K562 (cell line): ENCODE data around the gene TM4SF20. TPM values are rescaled to one million over a fixed set of nuclear protein-coding genes. Genes with fewer than 3 reads are reported as not detected.

ENCODE experiments used
- ARID1B ChIP-seq: fragments of 450-650 bp; IDR thresholded peaks from 2 replicates; pipeline ENCODE4 v1.6.1; 2016; ENCODE audit warnings: antibody characterized with exemption, mild to moderate bottlenecking, inconsistent platforms
- DACH1 ChIP-seq: fragments of 450-650 bp; IDR thresholded peaks from 2 replicates; pipeline ENCODE4 v1.6.1; 2018; ENCODE audit not compliant: partially characterized antibody
- EZH2 ChIP-seq: IDR thresholded peaks from 2 replicates; pipeline ENCODE4 v1.6.1; 2012; ENCODE audit warnings: low read depth, mild to moderate bottlenecking, inconsistent platforms, low read length, borderline replicate concordance
- FOXP1 ChIP-seq: sonication (generic); formaldehyde crosslinking; IDR thresholded peaks from 2 replicates; pipeline ENCODE4 v1.8.0; 2022; ENCODE audit warnings: mild to moderate bottlenecking, missing genetic modification reagents
- HDAC1 ChIP-seq, 2 experiments: fragments of 450-650 bp; IDR thresholded peaks; 2 replicates each; pipeline ENCODE4 v1.6.1; 2016 to 2017; ENCODE audit warnings: inconsistent platforms in 1 of 2, mild to moderate bottlenecking in 1 of 2, moderate library complexity in 1 of 2
- HDAC6 ChIP-seq: IDR thresholded peaks from 2 replicates; pipeline ENCODE4 v1.6.1; 2012; ENCODE audit warnings: low read depth, mild to moderate bottlenecking, control low read depth, inconsistent platforms, low read length, moderate library complexity
- MAFF ChIP-seq: IDR thresholded peaks from 2 replicates; pipeline ENCODE4 v1.6.1; 2012; ENCODE audit warnings: low read length, improper control_type of control experiment
- MBD2 ChIP-seq: sonication (generic); IDR thresholded peaks from 2 replicates; pipeline ENCODE4 v1.6.1; 2016; ENCODE audit warnings: low read depth, borderline replicate concordance
- MYC ChIP-seq, 2 experiments: fragments of 250-450 bp in 1 of 2; sonication (Bioruptor Pico) in 1 of 2; IDR thresholded peaks; 2 replicates each; pipeline versions ENCODE4 v1.5.1 to v1.6.1; 2012 to 2021; ENCODE audit warnings: low read depth in 2 of 2, borderline replicate concordance in 1 of 2, improper control_type of control experiment in 1 of 2, low read length in 1 of 2, mild to moderate bottlenecking in 1 of 2, moderate library complexity in 1 of 2
- POLR2B ChIP-seq: fragments of 450-650 bp; IDR thresholded peaks from 2 replicates; pipeline ENCODE4 v1.6.1; 2018; ENCODE audit warnings: low read depth; ENCODE audit not compliant: partially characterized antibody
- SIRT6 ChIP-seq: IDR thresholded peaks from one replicate; pipeline ENCODE4 v1.6.1; 2012; ENCODE audit warnings: low read depth, mild to moderate bottlenecking, control low read depth, inconsistent platforms, low read length, moderate library complexity
- TEAD1 ChIP-seq, 2 experiments: fragments of 450-650 bp in 1 of 2; sonication (generic) in 1 of 2; formaldehyde crosslinking; IDR thresholded peaks; 2 replicates each; pipeline versions ENCODE4 v1.4.0 to v1.8.0; 2020 to 2022; ENCODE audit warnings: mild to moderate bottlenecking in 2 of 2, missing genetic modification reagents in 1 of 2
- TEAD4 ChIP-seq, 2 experiments: sonication (generic) in 1 of 2; formaldehyde crosslinking in 1 of 2; IDR thresholded peaks; 2 replicates each; pipeline versions ENCODE4 v1.6.1 to v1.8.0; 2012 to 2022; ENCODE audit warnings: borderline replicate concordance in 1 of 2, inconsistent platforms in 1 of 2, low read length in 1 of 2, mild to moderate bottlenecking in 1 of 2, missing genetic modification reagents in 1 of 2
- ZNF143 ChIP-seq: sonication (generic); formaldehyde crosslinking; IDR thresholded peaks from 2 replicates; pipeline ENCODE4 v1.9.0; 2022; ENCODE audit warnings: mild to moderate bottlenecking, missing genetic modification reagents
- ZNF75A ChIP-seq: fragments of 450-650 bp; formaldehyde crosslinking; IDR thresholded peaks from 2 replicates; pipeline ENCODE4 v1.4.0; 2020; ENCODE audit warnings: mild to moderate bottlenecking
- ZNF766 ChIP-seq: fragments of 200-800 bp; sonication (Bioruptor generic); conservative IDR thresholded peaks from 2 replicates; pipeline ENCODE4 v1.6.1; 2016; ENCODE audit warnings: missing genetic modification characterization, missing compliant biosample characterization
- polyA plus RNA-seq, 8 experiments: library from polyadenylated mRNA; depleted of rRNA in 4 of 8; stranded (reverse) in 5 of 8; unstranded in 3 of 8; fragments of >200 nt; fragmentation: Nextera tagmentation in 2 of 8; fragmentation: Illumina TruSeq in 1 of 8; extraction: Ambion mirVana in 2 of 8; extraction: Trizol in 1 of 8; gene quantifications; 2 replicates each; pipeline versions ENCODE4 v1.2.1 to v1.2.3, GENCODE V29; 2011 to 2014; ENCODE audit warnings: inconsistent platforms in 1 of 8, missing spikeins in 1 of 8
- total RNA-seq, 7 experiments: library from RNA; depleted of rRNA in 6 of 7; stranded (reverse); fragments of >200 nt in 6 of 7; fragmentation: Illumina TruSeq in 2 of 7; extraction: Trizol in 2 of 7; gene quantifications; 2 replicates each; pipeline versions ENCODE4 v1.2.1 to v1.2.3, GENCODE V29; 2011 to 2021; ENCODE audit warnings: low replicate concordance in 1 of 7
- TF ChIP-seq, protein P1 (sequence below): fragments of 450-650 bp; IDR thresholded peaks from 2 replicates; pipeline ENCODE4 v1.6.1; 2016; ENCODE audit warnings: antibody characterized with exemption
- TF ChIP-seq, protein P2 (sequence below): sonication (generic); formaldehyde crosslinking; IDR thresholded peaks from 2 replicates; pipeline ENCODE4 v1.8.0; 2022; ENCODE audit warnings: missing genetic modification reagents, mild to moderate bottlenecking, borderline replicate concordance
- TF ChIP-seq, protein P3 (sequence below), 2 experiments: fragments of 450-650 bp; conservative IDR thresholded peaks; 2 replicates each; pipeline ENCODE4 v1.6.1; 2017; ENCODE audit warnings: mild to moderate bottlenecking in 2 of 2, moderate library complexity in 2 of 2
- TF ChIP-seq, protein P4 (sequence below): fragments of 450-650 bp; formaldehyde crosslinking; IDR thresholded peaks from 2 replicates; pipeline ENCODE4 v1.4.0; 2020; ENCODE audit warnings: mild to moderate bottlenecking, moderate library complexity

The TM4SF20 gene
- total and polyA plus RNA-seq, 9 of the 15 experiments (the other 6 are each of a cell fraction or from before 2014, with no cell fraction given): not detected

DNA sequence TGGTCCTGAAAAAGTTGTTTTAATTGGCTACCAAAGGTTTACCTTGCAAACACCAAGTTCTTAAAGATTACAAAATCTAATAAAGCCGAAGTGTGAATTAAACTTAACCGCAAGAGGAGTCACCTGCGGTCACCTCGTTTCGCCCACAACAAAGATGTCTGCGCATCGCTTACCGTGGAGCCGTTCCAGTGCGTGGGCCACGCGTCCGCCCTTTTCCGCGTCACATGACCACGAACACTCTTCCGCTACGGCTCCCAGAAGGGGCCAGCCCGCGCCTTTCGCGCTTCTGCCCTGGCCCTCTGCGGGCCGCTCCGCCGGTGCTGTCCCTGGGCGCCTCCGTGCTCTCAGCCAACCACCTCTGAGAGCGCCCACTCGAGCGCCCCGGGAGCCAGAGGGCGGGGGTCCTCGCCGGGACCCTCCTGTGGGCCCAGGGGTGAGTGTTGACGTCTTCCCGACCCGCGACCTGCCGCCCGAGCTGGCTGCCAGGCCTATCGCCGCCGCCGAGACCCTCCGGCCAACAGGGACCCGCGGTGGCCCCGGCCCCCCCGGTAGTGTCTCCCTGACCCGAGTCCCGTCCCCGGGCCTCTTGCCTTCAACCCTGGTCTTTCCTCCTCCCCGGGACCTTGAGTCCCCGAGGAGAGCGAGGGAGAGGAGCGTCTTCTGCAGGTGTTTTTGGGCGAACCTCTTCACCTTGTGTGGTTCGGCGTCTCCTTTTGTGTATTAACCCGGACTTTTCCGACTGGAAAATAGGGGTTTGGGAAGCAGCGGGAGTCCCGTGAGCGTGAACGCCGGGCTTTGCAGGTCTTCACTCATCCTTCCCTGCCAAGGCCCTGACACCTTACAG, 53.9 kb downstream of the TM4SF20 start, which contains the start of gene MFF (continued):
- TF ChIP-seq, protein P1, sequence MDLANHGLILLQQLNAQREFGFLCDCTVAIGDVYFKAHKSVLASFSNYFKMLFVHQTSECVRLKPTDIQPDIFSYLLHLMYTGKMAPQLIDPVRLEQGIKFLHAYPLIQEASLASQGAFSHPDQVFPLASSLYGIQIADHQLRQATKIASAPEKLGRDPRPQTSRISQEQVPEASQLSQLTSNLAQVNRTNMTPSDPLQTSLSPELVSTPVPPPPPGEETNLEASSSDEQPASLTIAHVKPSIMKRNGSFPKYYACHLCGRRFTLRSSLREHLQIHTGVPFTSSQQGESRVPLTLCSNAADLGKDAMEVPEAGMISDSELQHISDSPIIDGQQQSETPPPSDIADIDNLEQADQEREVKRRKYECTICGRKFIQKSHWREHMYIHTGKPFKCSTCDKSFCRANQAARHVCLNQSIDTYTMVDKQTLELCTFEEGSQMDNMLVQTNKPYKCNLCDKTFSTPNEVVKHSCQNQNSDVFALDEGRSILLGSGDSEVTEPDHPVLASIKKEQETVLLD: no peak
- peak; percentile 94 for TF ChIP-seq FOXP1
- no peak for TF ChIP-seq ZNF75A (CRISPR knock-in tag)
- TF ChIP-seq MYC (IDR thresholded peaks at IDR 0.05; ENCODE audit: low read depth, low read length): peak; percentile 92
- TF ChIP-seq MYC (CRISPR knock-in tag; IDR thresholded peaks at IDR 0.05; ENCODE audit: borderline replicate concordance, low read depth): no peak
- peak in 1 of 2 experiments; percentile 71; a peak in 1 of 4 replicates for TF ChIP-seq TEAD1 (CRISPR knock-in tag; IDR thresholded peaks at IDR 0.05)
- TF ChIP-seq ZNF143: 0 out of 2 replicates have a peak, but pooled peaks have one; percentile 21
- TF ChIP-seq MBD2: peak; percentile 25; the same call in 1 of the 2 replicates
- TF ChIP-seq, protein P2, sequence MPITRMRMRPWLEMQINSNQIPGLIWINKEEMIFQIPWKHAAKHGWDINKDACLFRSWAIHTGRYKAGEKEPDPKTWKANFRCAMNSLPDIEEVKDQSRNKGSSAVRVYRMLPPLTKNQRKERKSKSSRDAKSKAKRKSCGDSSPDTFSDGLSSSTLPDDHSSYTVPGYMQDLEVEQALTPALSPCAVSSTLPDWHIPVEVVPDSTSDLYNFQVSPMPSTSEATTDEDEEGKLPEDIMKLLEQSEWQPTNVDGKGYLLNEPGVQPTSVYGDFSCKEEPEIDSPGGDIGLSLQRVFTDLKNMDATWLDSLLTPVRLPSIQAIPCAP (CRISPR knock-in tag): no peak; the same call in 1 of the 2 replicates
- TF ChIP-seq ARID1B: no peak
- no peak for TF ChIP-seq DACH1
- no peak for TF ChIP-seq TEAD4 (IDR thresholded peaks at IDR 0.05; ENCODE audit: low read length)
- peak; percentile 41; the same call in 1 of the 2 replicates for TF ChIP-seq TEAD4 (CRISPR knock-in tag; IDR thresholded peaks at IDR 0.05; ENCODE audit: borderline replicate concordance)
- TF ChIP-seq, protein P3, sequence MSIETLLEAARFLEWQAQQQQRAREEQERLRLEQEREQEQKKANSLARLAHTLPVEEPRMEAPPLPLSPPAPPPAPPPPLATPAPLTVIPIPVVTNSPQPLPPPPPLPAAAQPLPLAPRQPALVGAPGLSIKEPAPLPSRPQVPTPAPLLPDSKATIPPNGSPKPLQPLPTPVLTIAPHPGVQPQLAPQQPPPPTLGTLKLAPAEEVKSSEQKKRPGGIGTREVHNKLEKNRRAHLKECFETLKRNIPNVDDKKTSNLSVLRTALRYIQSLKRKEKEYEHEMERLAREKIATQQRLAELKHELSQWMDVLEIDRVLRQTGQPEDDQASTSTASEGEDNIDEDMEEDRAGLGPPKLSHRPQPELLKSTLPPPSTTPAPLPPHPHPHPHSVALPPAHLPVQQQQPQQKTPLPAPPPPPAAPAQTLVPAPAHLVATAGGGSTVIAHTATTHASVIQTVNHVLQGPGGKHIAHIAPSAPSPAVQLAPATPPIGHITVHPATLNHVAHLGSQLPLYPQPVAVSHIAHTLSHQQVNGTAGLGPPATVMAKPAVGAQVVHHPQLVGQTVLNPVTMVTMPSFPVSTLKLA (conservative IDR thresholded peaks at IDR 0.05): peak; percentile 61 to 79
- no peak for TF ChIP-seq HDAC6
- no peak for TF ChIP-seq HDAC1 (IDR thresholded peaks at IDR 0.05)
- no peak for TF ChIP-seq SIRT6
- TF ChIP-seq MAFF: no peak
- no peak; the same call in 1 of the 2 replicates for TF ChIP-seq ZNF766 (CRISPR knock-in tag)
- no peak for TF ChIP-seq EZH2
- TF ChIP-seq, protein P4, sequence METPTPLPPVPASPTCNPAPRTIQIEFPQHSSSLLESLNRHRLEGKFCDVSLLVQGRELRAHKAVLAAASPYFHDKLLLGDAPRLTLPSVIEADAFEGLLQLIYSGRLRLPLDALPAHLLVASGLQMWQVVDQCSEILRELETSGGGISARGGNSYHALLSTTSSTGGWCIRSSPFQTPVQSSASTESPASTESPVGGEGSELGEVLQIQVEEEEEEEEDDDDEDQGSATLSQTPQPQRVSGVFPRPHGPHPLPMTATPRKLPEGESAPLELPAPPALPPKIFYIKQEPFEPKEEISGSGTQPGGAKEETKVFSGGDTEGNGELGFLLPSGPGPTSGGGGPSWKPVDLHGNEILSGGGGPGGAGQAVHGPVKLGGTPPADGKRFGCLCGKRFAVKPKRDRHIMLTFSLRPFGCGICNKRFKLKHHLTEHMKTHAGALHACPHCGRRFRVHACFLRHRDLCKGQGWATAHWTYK (CRISPR knock-in tag): peak; percentile 69; the same call in 1 of the 2 replicates
- TF ChIP-seq POLR2B: no peak
